Spleen (tissue), 11 donors: ENCODE measurements around the gene ST6GAL2. TPM values are rescaled to one million over a fixed set of nuclear protein-coding genes. Genes with fewer than 3 reads are reported as not detected.

Experiments used
- DNase-seq: peaks from one replicate; pipeline ENCODE4 v3.0.0-alpha.2; 2020
- H3K27ac ChIP-seq, 8 donors: fragments of 200-600 bp; sonication (generic) in 7 of 8; 1 replicate in 4 of 8; 2 replicates in 4 of 8; pipeline versions ENCODE4 v1.5.0 to v1.8.0; 2016 to 2021; ENCODE audit warnings: inconsistent platforms in 4 of 8, mild to moderate bottlenecking in 4 of 8, moderate library complexity in 1 of 8
- H3K27me3 ChIP-seq, 7 donors: fragments of 200-600 bp; sonication (generic) in 6 of 7; replicated peaks in 1 of 7; 1 replicate in 4 of 7; 2 replicates in 3 of 7; pipeline versions ENCODE4 v1.5.0 to v1.8.0; 2016 to 2021; ENCODE audit warnings: inconsistent platforms in 3 of 7, mild to moderate bottlenecking in 1 of 7
- H3K36me3 ChIP-seq, 6 donors: fragments of 200-600 bp; sonication (generic) in 5 of 6; 1 replicate in 4 of 6; 2 replicates in 2 of 6; pipeline versions ENCODE4 v1.5.0 to v1.8.0; 2016 to 2021; ENCODE audit warnings: inconsistent platforms in 2 of 6
- H3K4me1 ChIP-seq, 6 donors: fragments of 200-600 bp; sonication (generic) in 5 of 6; 1 replicate in 3 of 6; 2 replicates in 3 of 6; pipeline versions ENCODE4 v1.5.0 to v1.8.0; 2016 to 2021; ENCODE audit warnings: inconsistent platforms in 3 of 6
- H3K4me3 ChIP-seq, 8 donors: fragments of 200-600 bp; sonication (generic) in 7 of 8; 1 replicate in 4 of 8; 2 replicates in 4 of 8; pipeline versions ENCODE4 v1.5.0 to v1.8.0; 2016 to 2021; ENCODE audit warnings: inconsistent platforms in 4 of 8, mild to moderate bottlenecking in 4 of 8, moderate library complexity in 2 of 8
- H3K9me3 ChIP-seq, 8 donors: fragments of 200-600 bp; sonication (generic) in 7 of 8; 1 replicate in 4 of 8; 2 replicates in 4 of 8; pipeline versions ENCODE4 v1.5.0 to v1.8.0; 2016 to 2021; ENCODE audit warnings: inconsistent platforms in 4 of 8
- CTCF ChIP-seq, 11 experiments: fragments of 200-600 bp in 7 of 11; fragments of 450-650 bp in 4 of 11; sonication (generic) in 4 of 11; IDR thresholded peaks in 8 of 11; conservative IDR thresholded peaks in 3 of 11; 1 replicate in 7 of 11; 2 replicates in 4 of 11; pipeline versions ENCODE4 v1.4.0 to v1.8.0; 2016 to 2021; ENCODE audit warnings: antibody characterized with exemption in 11 of 11, inconsistent platforms in 4 of 11, mild to moderate bottlenecking in 1 of 11
- POLR2A ChIP-seq, 3 donors: fragments of 450-650 bp; IDR thresholded peaks; one replicate each; pipeline ENCODE4 v1.5.1; 2017; ENCODE audit warnings: antibody characterized with exemption in 3 of 3, mild to moderate bottlenecking in 1 of 3
- POLR2AphosphoS5 ChIP-seq, 3 donors: sonication (generic); formaldehyde crosslinking; IDR thresholded peaks; one replicate each; pipeline ENCODE4 v1.5.1; 2017; ENCODE audit warnings: antibody characterized with exemption in 3 of 3
- WGBS, 5 donors: extraction: QIAGEN DNeasy Blood & Tissue Kit in 3 of 5; methylation state at CpG; one replicate each; pipeline versions ENCODE4 v1.1.5 to v1.1.7; 2013 to 2018; 5-methylcytosine and 5-hydroxymethylcytosine counted together
- intact Hi-C: fragments of 100-400 bp; cut with DNase I; formaldehyde crosslinking; loops from one replicate; pipeline ENCODE4 v1.15.0; 2023; ENCODE audit warnings: low total_unique reads
- polyA plus RNA-seq, 3 donors: library from polyadenylated mRNA; stranded (reverse); fragments of 200-250 nt; gene quantifications; one replicate each; pipeline ENCODE4 v1.2.1, GENCODE V29; 2013
- total RNA-seq, 7 donors: library from RNA; depleted of rRNA in 3 of 7; stranded (reverse); fragments of >200 nt in 3 of 7; fragmentation: NEBNext Ultra II Directional in 4 of 7; extraction: Animal tissue kit (Norgen Biotek cat#: 25700) in 4 of 7; gene quantifications; one replicate each; pipeline versions ENCODE4 v1.1.0 to v1.2.1, GENCODE V29; 2016 to 2021
- donor health status: healthy with polysubstance abuse.
- donor health status: DM: no; HTN: no; CAD: no; lungs with moderate emphysema.
- donor health status: DM: no; HTN: no; CAD: no.
- donor health status: Bipolar disorder and iron deficiency.
- donor health status: healthy.
- donor health status: DM: no; HTN: no; CAD: no.
- donor health status: DM: yes; HTN: yes; CAD: no.

ST6GAL2 gene
- total and polyA plus RNA-seq, 10 donors = under 0.01 to 0.13 (median 0.03) TPM; not detected in 5

GRCh38 chr2:106792671-106793070, 93.3 kb downstream of the ST6GAL2 start:
- Histone ChIP-seq H3K27me3 (peaks cover 0 to 9% (median 0%) of the 10 kb centered on the region in 7 donors), H3K27ac (no peak overlapping the region), H3K9me3 (peaks cover 0 to 12% (median 0%) of the 10 kb centered on the region in 8 donors), H3K4me1 (no peaks in the 10 kb centered on the region), H3K36me3 (no peaks in the 10 kb centered on the region), H3K4me3 (no peak overlapping the region)
- no peak for TF ChIP-seq POLR2A (IDR thresholded peaks at IDR 0.05)
- no peak for TF ChIP-seq POLR2AphosphoS5 (IDR thresholded peaks at IDR 0.05)
- TF ChIP-seq CTCF (IDR thresholded peaks at IDR 0.05 in 8 of 11, conservative IDR thresholded peaks at IDR 0.05 in 3 of 11) = no peak
- DNase-seq = no peak
- WGBS, 5 donors = 70 to 91% (median 81%) methylated on average over 2 of the region's 2 CpGs
- intact Hi-C loops = no loop called here

GRCh38 chr2:106789185-106789584, 96.8 kb downstream of the ST6GAL2 start:
- H3K4me1 ChIP-seq = no peaks in the 10 kb centered on the region
- no peak overlapping the region for H3K27ac ChIP-seq
- H3K4me3 ChIP-seq = no peak overlapping the region
- no peaks in the 10 kb centered on the region for H3K27me3 ChIP-seq
- intact Hi-C loops = no loop called here
- TF ChIP-seq CTCF (IDR thresholded peaks at IDR 0.05 in 8 of 11, conservative IDR thresholded peaks at IDR 0.05 in 3 of 11) = no peak
- no peak for TF ChIP-seq POLR2A (IDR thresholded peaks at IDR 0.05)
- TF ChIP-seq POLR2AphosphoS5 (IDR thresholded peaks at IDR 0.05) = no peak
- no peak for DNase-seq
- no peaks in the 10 kb centered on the region for H3K36me3 ChIP-seq
- peaks cover 0 to 12% (median 0%) of the 10 kb centered on the region in 8 donors for H3K9me3 ChIP-seq
- 78 to 89% (median 85%) methylated on average over 6 of the region's 6 CpGs for WGBS, 5 donors

- TF ChIP-seq POLR2A (IDR thresholded peaks at IDR 0.05) = no peak
- H3K36me3 ChIP-seq = no peaks in the 10 kb centered on the region
- H3K27me3 ChIP-seq = no peaks in the 10 kb centered on the region
- no peak overlapping the region for H3K27ac ChIP-seq
- DNase-seq = no peak
- no peaks in the 10 kb centered on the region for H3K4me1 ChIP-seq
- no peak overlapping the region for H3K4me3 ChIP-seq
- peaks cover 0 to 20% (median 9%) of the 10 kb centered on the region in 8 donors for H3K9me3 ChIP-seq
- intact Hi-C loops = no loop called here
- WGBS, 5 donors = 80 to 89% (median 86%) methylated on average over 3 of the region's 3 CpGs
These were observed 103.3 kb downstream of the ST6GAL2 start for GRCh38 chr2:106782681-106783080.

GRCh38 chr2:106781196-106781595, 104.8 kb downstream of the ST6GAL2 start:
- no peak for DNase-seq
- Histone ChIP-seq H3K27ac (no peak overlapping the region), H3K9me3 (peaks cover 0 to 20% (median 9%) of the 10 kb centered on the region in 8 donors), H3K27me3 (no peaks in the 10 kb centered on the region), H3K36me3 (no peaks in the 10 kb centered on the region), H3K4me1 (no peaks in the 10 kb centered on the region), H3K4me3 (no peak overlapping the region)
- intact Hi-C loops = no loop called here
- 76 to 86% (median 79%) methylated on average over 3 of the region's 3 CpGs for WGBS, 5 donors
- TF ChIP-seq CTCF (IDR thresholded peaks at IDR 0.05 in 8 of 11, conservative IDR thresholded peaks at IDR 0.05 in 3 of 11) (no peak), POLR2A (IDR thresholded peaks at IDR 0.05) (no peak), POLR2AphosphoS5 (IDR thresholded peaks at IDR 0.05) (no peak)

GRCh38 chr2:106771811-106772210, 114.2 kb downstream of the ST6GAL2 start:
- Histone ChIP-seq H3K4me3 (no peak overlapping the region), H3K36me3 (no peaks in the 10 kb centered on the region), H3K4me1 (no peaks in the 10 kb centered on the region), H3K27me3 (no peaks in the 10 kb centered on the region), H3K9me3 (no peaks in the 10 kb centered on the region), H3K27ac (no peak overlapping the region)
- WGBS, 5 donors = 73 to 91% (median 85%) methylated on average over 3 of the region's 3 CpGs
- no peak for DNase-seq
- intact Hi-C loops = no loop called here
- TF ChIP-seq POLR2A (IDR thresholded peaks at IDR 0.05) = no peak
- no peak for TF ChIP-seq CTCF (IDR thresholded peaks at IDR 0.05 in 8 of 11, conservative IDR thresholded peaks at IDR 0.05 in 3 of 11)
- TF ChIP-seq POLR2AphosphoS5 (IDR thresholded peaks at IDR 0.05) = no peak
